Smooth muscle cell of the brain vasculature (primary cell): ENCODE data around the gene RAB40C.
A peak's percentile ranks its signal among the peaks of the same experiment; 100 is the strongest.

ENCODE experiments used
- DNase-seq: peaks from one replicate; pipeline ENCODE4 v3.0.0-alpha.2; 2012; ENCODE audit warnings: low read depth, low spot score

RAB40C gene

GRCh38 chr16:610513-611381 is 20.9 kb downstream of the RAB40C start:
- DNase-seq, result no peak

GRCh38 chr16:615122-615521 is 25.3 kb downstream of the RAB40C start:
- no peak for DNase-seq

GRCh38 chr16:616733-617586 is 27.1 kb downstream of the RAB40C start:
- no peak for DNase-seq

- no peak for DNase-seq
These were observed 28.0 kb downstream of the RAB40C start for GRCh38 chr16:617855-618254.

DNA sequence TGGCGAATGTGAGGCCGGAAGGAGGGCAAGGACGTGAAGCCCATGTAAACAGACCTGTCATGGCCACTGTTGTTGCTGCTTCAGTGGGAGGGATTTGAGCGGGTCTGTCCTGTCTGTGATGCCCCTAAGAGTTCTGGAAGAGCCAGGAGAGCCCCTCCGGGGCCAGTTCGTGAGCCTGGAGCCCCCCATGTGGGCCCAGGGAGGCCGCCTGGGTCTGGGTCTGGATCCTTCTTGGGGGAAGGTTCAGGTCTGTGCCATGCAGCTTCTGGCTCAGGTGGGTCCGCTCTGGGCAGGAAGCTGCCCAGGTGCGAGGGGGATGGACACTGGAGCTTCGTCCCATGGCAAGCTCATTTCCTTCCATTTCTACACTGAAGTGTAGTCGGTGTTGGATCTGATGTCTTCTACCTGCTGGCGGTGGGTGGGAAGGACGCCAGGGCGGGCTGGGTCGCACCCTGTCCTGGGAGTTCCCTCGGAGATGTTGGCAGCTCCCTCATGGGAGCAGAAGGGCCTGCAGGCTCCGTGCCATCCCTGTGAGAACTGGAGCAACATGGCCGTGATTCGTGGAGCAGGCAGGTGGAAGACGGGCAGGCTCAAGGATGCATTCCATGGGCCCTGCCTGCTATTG is 29.7 kb downstream of the RAB40C start:
- DNase-seq, result no peak

GRCh38 chr16:620700-621525 is 31.0 kb downstream of the RAB40C start:
- no peak for DNase-seq

GRCh38 chr16:621526-622105 is 31.8 kb downstream of the RAB40C start:
- no peak for DNase-seq

- DNase-seq, result no peak
These were observed 33.0 kb downstream of the RAB40C start for GRCh38 chr16:622920-623280.

DNA sequence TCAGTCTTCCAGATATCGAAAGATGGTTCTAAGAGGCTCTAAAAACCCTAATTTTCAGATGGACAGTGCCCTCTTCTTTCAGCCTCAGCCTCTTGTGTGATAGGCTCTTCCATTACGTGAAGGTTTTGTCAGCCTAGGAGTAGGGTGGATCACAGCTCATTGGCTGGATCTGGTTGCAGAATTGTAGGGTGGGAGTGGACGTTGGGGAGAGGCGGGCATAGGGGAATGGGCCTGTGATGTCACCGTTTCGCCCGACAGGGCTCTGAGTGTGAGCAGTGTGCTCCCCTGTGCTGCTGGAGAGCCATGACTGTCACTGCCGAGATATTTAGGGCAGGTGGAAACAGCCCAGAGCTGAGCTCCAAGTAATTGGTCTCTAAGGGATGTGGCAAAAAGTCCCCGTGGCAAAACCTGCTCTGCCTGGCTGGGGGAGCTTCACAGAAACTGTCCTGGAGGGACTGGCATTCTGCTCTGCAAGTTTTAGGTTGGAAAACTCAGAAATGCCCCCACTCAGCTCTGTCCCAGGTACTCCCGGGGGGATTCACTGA is 34.7 kb downstream of the RAB40C start:
- no peak for DNase-seq

DNA sequence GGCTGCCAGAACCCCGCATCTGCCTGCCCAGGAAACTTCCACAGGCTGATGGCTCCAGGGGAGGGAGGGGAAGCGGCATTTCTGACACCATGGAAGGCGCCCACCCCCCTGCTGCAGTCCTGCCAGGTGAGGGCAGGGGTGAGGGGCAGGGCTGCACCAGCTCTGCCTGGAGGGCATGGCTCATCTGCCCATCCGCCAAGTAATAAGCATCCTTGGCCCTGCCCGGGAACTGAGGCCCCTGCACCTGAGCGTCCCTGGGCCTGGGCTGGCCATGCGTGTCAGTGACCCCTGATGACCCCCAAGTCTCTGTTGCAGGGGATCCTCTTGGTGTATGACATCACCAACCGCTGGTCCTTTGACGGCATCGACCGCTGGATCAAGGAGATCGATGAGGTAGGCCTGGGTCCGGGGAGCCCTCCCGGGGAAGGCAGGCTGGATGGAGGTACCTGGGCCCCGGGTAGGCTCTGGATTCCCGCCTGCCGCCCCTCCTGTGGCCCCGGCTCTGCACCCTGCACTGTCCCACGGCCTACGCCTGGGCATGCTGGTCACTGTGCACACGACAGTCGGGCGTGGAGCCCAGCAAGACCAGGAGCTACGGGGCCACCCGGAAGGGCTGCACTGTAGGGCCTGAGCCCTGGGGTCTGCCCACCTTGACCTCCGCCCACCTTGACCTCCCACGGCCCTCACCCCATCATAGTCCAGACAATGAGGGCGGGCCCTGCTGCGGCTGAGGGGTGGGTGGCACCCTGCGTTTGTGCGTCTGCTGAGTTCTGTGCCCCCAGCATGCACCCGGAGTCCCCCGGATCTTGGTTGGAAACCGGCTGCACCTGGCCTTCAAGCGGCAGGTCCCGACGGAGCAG is 35.5 kb downstream of the RAB40C start:
- no peak for DNase-seq

DNA sequence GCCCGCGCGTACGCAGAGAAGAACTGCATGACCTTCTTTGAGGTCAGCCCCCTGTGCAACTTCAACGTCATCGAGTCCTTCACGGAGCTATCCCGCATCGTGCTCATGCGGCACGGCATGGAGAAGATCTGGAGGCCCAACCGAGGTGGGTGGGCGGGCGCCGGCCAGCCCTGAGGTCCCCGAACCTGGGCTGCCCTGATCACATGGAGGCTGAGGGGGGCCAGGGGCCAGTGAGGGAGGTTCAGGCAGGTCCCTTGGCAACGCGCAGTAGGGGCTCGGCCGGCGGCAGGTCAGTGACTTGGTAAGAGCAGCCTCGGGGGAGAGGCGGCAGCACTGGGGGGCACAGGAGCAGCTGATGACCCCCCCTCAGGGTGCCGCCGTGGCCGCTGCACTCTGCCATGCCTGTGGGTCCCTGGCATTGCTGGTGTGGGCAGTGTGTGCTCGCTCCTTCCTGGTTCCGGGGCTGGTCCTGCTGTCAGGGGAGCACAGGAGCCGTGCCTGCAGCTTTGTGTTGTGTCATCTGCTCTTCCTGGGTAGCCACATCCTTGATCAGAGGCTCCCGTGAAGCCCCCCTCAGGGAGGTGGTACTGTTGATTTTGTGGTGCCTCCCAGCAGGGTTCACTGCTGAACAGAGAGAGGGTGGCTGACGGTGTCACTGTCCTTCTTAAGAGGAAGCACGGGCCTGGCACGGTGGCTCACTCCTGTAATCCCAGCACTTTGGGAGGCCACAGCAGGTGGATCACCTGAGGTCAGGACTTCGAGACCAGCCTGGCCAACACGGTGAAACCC is 36.3 kb downstream of the RAB40C start:
- DNase-seq, result no peak

- peak; percentile 84 for DNase-seq
These were observed 37.1 kb downstream of the RAB40C start for GRCh38 chr16:626787-627453.

GRCh38 chr16:627454-628239 is 37.8 kb downstream of the RAB40C start:
- DNase-seq, result no peak

- no peak for DNase-seq
These were observed 38.6 kb downstream of the RAB40C start for GRCh38 chr16:628321-629061.

- no peak for DNase-seq
These were observed 39.4 kb downstream of the RAB40C start for GRCh38 chr16:629185-629832.

DNA sequence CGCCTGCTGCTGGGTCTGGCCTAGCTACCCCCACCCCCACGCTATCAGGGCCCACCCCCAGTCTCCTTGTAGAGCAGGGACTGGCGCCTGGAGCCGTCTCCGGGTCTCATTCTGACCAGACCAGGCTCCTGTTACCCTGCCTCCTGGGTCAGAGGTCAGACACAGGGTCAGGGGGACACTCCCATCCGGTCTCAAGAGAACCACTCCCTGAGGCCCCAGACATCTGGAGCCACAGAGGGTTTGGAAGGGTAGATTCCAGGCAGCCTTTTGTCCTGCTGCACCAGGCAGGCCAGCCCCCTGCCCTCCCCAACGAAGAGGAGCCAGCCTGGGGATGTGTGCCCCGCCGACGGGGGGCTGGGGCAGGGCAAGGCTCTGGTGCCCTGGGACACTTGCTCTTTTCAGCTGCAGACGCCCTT is 40.0 kb downstream of the RAB40C start:
- no peak for DNase-seq
